Measurements from ENCODE around the gene GGTLC1.

DNA sequence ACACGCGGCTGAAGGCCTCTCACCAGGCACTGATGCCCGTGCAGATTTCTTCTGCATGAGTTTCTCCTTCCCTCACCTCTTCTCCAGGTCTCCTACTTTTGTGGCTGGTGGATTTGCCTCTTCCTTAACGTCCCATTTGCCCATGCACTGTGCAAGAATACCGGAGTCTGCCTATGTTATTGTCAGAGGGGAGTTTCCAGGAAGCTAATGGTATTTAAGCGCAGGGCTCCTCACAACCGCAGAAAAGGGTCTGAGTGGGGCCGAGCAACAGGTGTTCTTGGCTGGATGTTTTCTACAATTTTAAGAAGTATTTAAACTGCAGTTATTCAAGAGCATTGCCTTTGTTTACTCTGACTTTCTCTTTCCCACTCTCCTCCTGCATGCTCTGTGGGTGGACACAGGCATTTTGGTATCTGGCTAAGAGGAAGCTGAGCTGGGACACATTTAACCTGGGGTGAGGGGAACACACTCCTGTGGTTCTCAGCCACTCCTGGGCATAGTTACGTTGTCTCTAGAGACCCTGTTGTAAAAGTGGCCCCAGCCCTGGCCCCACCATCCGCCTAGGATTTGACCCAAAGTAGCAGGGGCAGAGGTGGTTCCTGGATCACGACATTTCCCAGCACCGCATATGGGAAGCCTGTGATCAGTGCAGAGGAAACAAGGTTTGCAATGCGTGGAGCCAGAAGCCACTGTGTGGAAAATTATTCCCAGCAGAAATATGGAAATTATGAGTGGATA, 34.4 kb downstream of the GGTLC1 start:
- TF ChIP-seq EZH2 (IDR thresholded peaks at IDR 0.05; ENCODE audit: low read length, unreplicated experiment) (no peak), CTCF (conservative IDR thresholded peaks at IDR 0.05; ENCODE audit: low read depth, low read length) (no peak), EZH2phosphoT487 (IDR thresholded peaks at IDR 0.05; ENCODE audit: borderline replicate concordance, low read length) (no peak)
